Endothelial cell of umbilical vein (primary cell): ENCODE results near the gene BDH1. TPM values are rescaled to one million over a fixed set of nuclear protein-coding genes. Genes with fewer than 3 reads are reported as not detected.

Experiments used
- BruUV-seq: library from RNA; stranded (reverse); fragments of 400-500 nt; replicated peaks from 2 replicates; lab custom pipeline; 2021; lab: Mats Ljungman, UMichigan
- CTCF ChIA-PET: fragments of 300-600, 350-600 bp; sonication (Branson Sonifier 250); formaldehyde crosslinking; loops from one replicate; lab custom pipeline; 2021; ENCODE audit warnings: antibody characterized with exemption, inconsistent platforms; lab: Charles Lee
- POLR2A ChIA-PET: fragments of 300-600, 350-600 bp; sonication (Branson Sonifier 250); formaldehyde crosslinking; loops from one replicate; lab custom pipeline; 2021; ENCODE audit warnings: antibody characterized with exemption, inconsistent platforms; lab: Charles Lee
- DNase-seq: peaks from one replicate; pipeline ENCODE4 v3.0.0-alpha.2; 2011; ENCODE audit warnings: low read depth, low spot score
- FAIRE-seq: peaks from 2 replicates; lab custom pipeline; 2011; peaks lifted over from hg19 to GRCh38; lab: Jason Lieb, UNC
- H2AFZ ChIP-seq: 2 replicates; pipeline ENCODE4 v1.6.0; 2012; ENCODE audit warnings: low read depth, low read length, control low read depth, inconsistent platforms
- H3K27ac ChIP-seq: 2 replicates; pipeline ENCODE4 v1.5.1; 2011; ENCODE audit warnings: low read depth, mild to moderate bottlenecking, control low read depth, low read length, moderate library complexity; ENCODE audit not compliant: insufficient read depth
- H3K27me3 ChIP-seq, 2 experiments: 2 replicates each; pipeline versions ENCODE4 v1.6.0 to v1.6.1; 2011; ENCODE audit warnings: low read length in 2 of 2, mixed read lengths in 1 of 2; ENCODE audit not compliant: control insufficient read depth in 2 of 2, insufficient read depth in 2 of 2
- H3K36me3 ChIP-seq, 2 experiments: 2 replicates in 1 of 2; 3 replicates in 1 of 2; pipeline ENCODE4 v1.5.1; 2011; ENCODE audit warnings: low read length in 2 of 2, mild to moderate bottlenecking in 1 of 2, moderate library complexity in 1 of 2; ENCODE audit not compliant: control insufficient read depth in 2 of 2, insufficient read depth in 2 of 2; ENCODE audit errors: extremely low read depth in 1 of 2
- H3K4me1 ChIP-seq: 3 replicates; pipeline ENCODE4 v1.5.1; 2011; ENCODE audit warnings: mild to moderate bottlenecking, low read length; ENCODE audit not compliant: control insufficient read depth, insufficient read depth; ENCODE audit errors: extremely low read depth
- H3K4me2 ChIP-seq: 2 replicates; pipeline ENCODE4 v1.6.1; 2011; ENCODE audit warnings: low read length, control low read depth, mixed read lengths; ENCODE audit not compliant: insufficient read depth
- H3K4me3 ChIP-seq, 3 experiments: fragments of 200-600 bp in 1 of 3; sonication (generic), shearing (Covaris generic) in 1 of 3; replicated peaks in 1 of 3; 2 replicates each; pipeline ENCODE4 v1.5.1; 2011 to 2016; ENCODE audit warnings: control low read depth in 3 of 3, low read length in 3 of 3, mild to moderate bottlenecking in 2 of 3, inconsistent platforms in 1 of 3, low read depth in 1 of 3, moderate library complexity in 1 of 3; ENCODE audit not compliant: insufficient read depth in 1 of 3
- H3K79me2 ChIP-seq: 2 replicates; pipeline ENCODE4 v1.6.0; 2012; ENCODE audit warnings: low read length, inconsistent platforms; ENCODE audit not compliant: control insufficient read depth, insufficient read depth
- H3K9ac ChIP-seq: replicated peaks from 2 replicates; pipeline ENCODE3; 2011; ENCODE audit warnings: low read length, control low read depth; ENCODE audit not compliant: insufficient read depth; ENCODE audit errors: extremely low read depth
- H3K9me1 ChIP-seq: replicated peaks from 3 replicates; pipeline ENCODE4 v1.6.0; 2011; ENCODE audit warnings: mild to moderate bottlenecking, low read length; ENCODE audit not compliant: control insufficient read depth, insufficient read depth; ENCODE audit errors: extremely low read depth
- H3K9me3 ChIP-seq: replicated peaks from 2 replicates; pipeline ENCODE4 v1.5.1; 2012; ENCODE audit warnings: low read length, inconsistent platforms; ENCODE audit not compliant: control insufficient read depth, insufficient read depth
- H4K20me1 ChIP-seq: replicated peaks from 2 replicates; pipeline ENCODE3; 2011; ENCODE audit warnings: mild to moderate bottlenecking, low read length; ENCODE audit not compliant: control insufficient read depth, insufficient read depth; ENCODE audit errors: extremely low read depth
- CTCF ChIP-seq, 2 donors: IDR thresholded peaks; 1 replicate in 1 of 2; 2 replicates in 1 of 2; pipeline ENCODE4 v1.5.1; 2011; ENCODE audit warnings: low read length in 2 of 2, mild to moderate bottlenecking in 2 of 2, moderate library complexity in 2 of 2, control low read depth in 1 of 2, inconsistent platforms in 1 of 2, low read depth in 1 of 2; ENCODE audit not compliant: insufficient read depth in 1 of 2; ENCODE audit errors: extremely low read depth in 1 of 2
- GATA2 ChIP-seq: IDR thresholded peaks from 2 replicates; pipeline ENCODE4 v1.7.0; 2011; ENCODE audit warnings: low read depth, mild to moderate bottlenecking, moderate library complexity, mixed read lengths, low read length; ENCODE audit not compliant: insufficient read length, insufficient read depth
- MAX ChIP-seq: IDR thresholded peaks from 2 replicates; pipeline ENCODE4 v1.6.1; 2011; ENCODE audit not compliant: insufficient read depth, insufficient read length
- MYC ChIP-seq: IDR thresholded peaks from one replicate; pipeline ENCODE4 v1.6.1; 2011; ENCODE audit warnings: mild to moderate bottlenecking, low read depth, low read length
- POLR2A ChIP-seq: IDR thresholded peaks from 2 replicates; pipeline ENCODE4 v1.6.1; 2012; ENCODE audit warnings: low read depth, mild to moderate bottlenecking, control low read depth, low read length
- POLR2AphosphoS5 ChIP-seq: IDR thresholded peaks from 2 replicates; pipeline ENCODE4 v1.6.1; 2012; ENCODE audit warnings: low read depth, mild to moderate bottlenecking, control low read depth, low read length, moderate library complexity; ENCODE audit not compliant: insufficient read depth
- dilution Hi-C: fragments of 300-500 bp; cut with MboI; formaldehyde crosslinking; loops from one replicate; pipeline ENCODE4 v1.15.0; 2019; ENCODE audit warnings: low sequenced_read_pairs; ENCODE audit not compliant: extremely low pct_ligation_motif_present
- intact Hi-C: fragments of 100-400 bp; cut with micrococcal nuclease; formaldehyde crosslinking; loops from one replicate; pipeline ENCODE4 v1.10.0; 2022
- polyA plus RNA-seq, 4 experiments: library from polyadenylated mRNA; depleted of rRNA in 3 of 4; stranded (reverse) in 3 of 4; unstranded in 1 of 4; fragments of >200 nt; gene quantifications; 2 replicates each; pipeline versions ENCODE4 v1.2.1 to v1.2.3, GENCODE V29; 2011 to 2012; ENCODE audit warnings: missing spikeins in 1 of 4
- total RNA-seq: library from RNA; stranded (reverse); gene quantifications from 2 replicates; pipeline ENCODE4 v1.2.3, GENCODE V29; 2021

Gene BDH1
- total and polyA plus RNA-seq, 2 donors (not counting 3 experiments of a cell fraction or from before 2014, with no cell fraction given) = 6.9 to 12.2 TPM

GRCh38 chr3:197593046-197593380 is 37.2 kb upstream of the BDH1 start:
- no peaks in the 10 kb centered on the region for H3K4me1 ChIP-seq
- no peak overlapping the region for H3K27ac ChIP-seq
- H3K9ac ChIP-seq = no peak overlapping the region
- peaks cover 2 to 3% of the 10 kb centered on the region in 2 experiments for H3K27me3 ChIP-seq
- no peak for DNase-seq
- no peak for FAIRE-seq
- no peak overlapping the region for H2AFZ ChIP-seq
- dilution Hi-C loops = no loop called here
- ChIA-PET POLR2A (no interaction called here), CTCF (no interaction called here)
- no peaks in the 10 kb centered on the region for H3K79me2 ChIP-seq
- no peak overlapping the region for H3K4me2 ChIP-seq
- H4K20me1 ChIP-seq = no peaks in the 10 kb centered on the region
- no TSS peak for BruUV-seq
- H3K9me3 ChIP-seq = no peaks in the 10 kb centered on the region
- no peaks in the 10 kb centered on the region for H3K9me1 ChIP-seq
- TF ChIP-seq POLR2A (no peak), MYC (no peak), MAX (no peak), POLR2AphosphoS5 (no peak)
- no peak overlapping the region for H3K4me3 ChIP-seq
- no peaks in the 10 kb centered on the region for H3K36me3 ChIP-seq
- intact Hi-C loops = no loop called here

GRCh38 chr3:197592361-197593045 is 36.7 kb upstream of the BDH1 start:
- dilution Hi-C loops = no loop called here
- DNase-seq = no peak
- no peaks in the 10 kb centered on the region for H3K9me1 ChIP-seq
- no peak overlapping the region for H3K4me2 ChIP-seq
- no peaks in the 10 kb centered on the region for H4K20me1 ChIP-seq
- no peak overlapping the region for H3K9ac ChIP-seq
- no TSS peak for BruUV-seq
- ChIA-PET POLR2A (no interaction called here), CTCF (no interaction called here)
- H3K4me1 ChIP-seq = no peaks in the 10 kb centered on the region
- H3K4me3 ChIP-seq = no peak overlapping the region
- H3K9me3 ChIP-seq = no peaks in the 10 kb centered on the region
- H3K27ac ChIP-seq = no peak overlapping the region
- no peaks in the 10 kb centered on the region for H3K36me3 ChIP-seq
- FAIRE-seq = no peak
- TF ChIP-seq MAX (no peak), MYC (no peak), POLR2A (no peak), GATA2 (no peak), POLR2AphosphoS5 (no peak), CTCF (IDR thresholded peaks at IDR 0.05; ENCODE audit: extremely low read depth in 1 of 2, insufficient read depth in 1 of 2, low read depth in 1 of 2, low read length in 2 of 2) (no peak)
- no peaks in the 10 kb centered on the region for H3K79me2 ChIP-seq
- intact Hi-C loops = no loop called here
- no peak overlapping the region for H2AFZ ChIP-seq
- H3K27me3 ChIP-seq = peaks cover 2 to 3% of the 10 kb centered on the region in 2 experiments
